Muscle of leg (tissue), 11 donors: ENCODE data around the gene ELFN1. TPM values are rescaled to one million over a fixed set of nuclear protein-coding genes. Genes with fewer than 3 reads are reported as not detected.

ENCODE experiments used
- DNase-seq: peaks from one replicate; pipeline ENCODE4 v3.0.0; 2013
- H3K27ac ChIP-seq: one replicate; pipeline ENCODE4 v1.5.1; 2013; ENCODE audit warnings: mild to moderate bottlenecking, low read length, control low read depth
- H3K27me3 ChIP-seq: one replicate; pipeline ENCODE4 v1.6.1; 2013; ENCODE audit warnings: low read length; ENCODE audit not compliant: control insufficient read depth, insufficient read depth
- H3K36me3 ChIP-seq: one replicate; pipeline ENCODE4 v1.6.1; 2013; ENCODE audit warnings: low read length; ENCODE audit not compliant: control insufficient read depth, insufficient read depth
- H3K4me1 ChIP-seq: one replicate; pipeline ENCODE4 v1.6.1; 2013; ENCODE audit warnings: low read length; ENCODE audit not compliant: control insufficient read depth, insufficient read depth
- H3K4me3 ChIP-seq: one replicate; pipeline ENCODE4 v1.5.1; 2013; ENCODE audit warnings: low read length, control low read depth
- H3K9me3 ChIP-seq: replicated peaks from 2 replicates; pipeline ENCODE4 v1.6.1; 2013; ENCODE audit warnings: low read depth, low read length; ENCODE audit not compliant: control insufficient read depth
- WGBS: methylation state at CpG from one replicate; pipeline ENCODE4 v1.1.5; 2013; ENCODE audit warnings: missing lambda C conversion rate; ENCODE audit not compliant: insufficient coverage; 5-methylcytosine and 5-hydroxymethylcytosine counted together
- polyA plus RNA-seq, 8 donors: library from polyadenylated mRNA; unstranded; fragments of 120-200 nt; gene quantifications; one replicate each; pipeline versions ENCODE4 v1.2.1 to v1.2.3, GENCODE V29; 2013; ENCODE audit warnings: inconsistent platforms in 1 of 8, low replicate concordance in 1 of 8; ENCODE audit not compliant: insufficient read length in 8 of 8, insufficient read depth in 1 of 8
- total RNA-seq: library from RNA; stranded (reverse); fragments of 120-200 nt; gene quantifications from one replicate; pipeline ENCODE4 v1.2.4, GENCODE V29; 2013

ELFN1 gene
- total and polyA plus RNA-seq, 9 donors = 2.8 to 10.7 (median 8.2) TPM

DNA sequence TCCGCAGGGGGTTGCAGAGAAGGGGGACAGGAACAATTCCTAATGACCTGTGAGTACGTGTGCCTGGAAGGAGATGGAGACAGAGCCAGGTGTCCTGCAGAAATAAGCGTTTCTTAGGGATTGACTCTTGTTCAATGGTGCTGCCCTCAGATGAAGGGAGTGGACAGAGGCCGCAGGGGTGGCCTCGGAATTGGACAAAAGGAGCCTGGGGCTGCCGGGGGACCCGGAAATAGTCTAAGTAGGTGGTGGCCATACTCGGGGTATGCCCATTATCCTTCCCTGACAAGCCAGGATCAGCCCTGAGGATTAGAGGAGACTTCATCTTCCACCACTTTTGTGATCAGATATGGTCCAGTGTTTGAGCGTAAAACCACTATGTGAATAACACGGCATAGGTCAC lies 39.2 kb downstream of the ELFN1 start:
- 96% methylated on average over 8 of the region's 10 CpGs for WGBS
- Histone ChIP-seq H3K4me3 (no peak overlapping the region), H3K9me3 (peaks cover 4% of the 10 kb centered on the region), H3K27me3 (peaks cover 5% of the 10 kb centered on the region), H3K4me1 (peaks cover 38% of the 10 kb centered on the region), H3K36me3 (peaks cover 5% of the 10 kb centered on the region), H3K27ac (no peak overlapping the region)
- DNase-seq = no peak

DNA sequence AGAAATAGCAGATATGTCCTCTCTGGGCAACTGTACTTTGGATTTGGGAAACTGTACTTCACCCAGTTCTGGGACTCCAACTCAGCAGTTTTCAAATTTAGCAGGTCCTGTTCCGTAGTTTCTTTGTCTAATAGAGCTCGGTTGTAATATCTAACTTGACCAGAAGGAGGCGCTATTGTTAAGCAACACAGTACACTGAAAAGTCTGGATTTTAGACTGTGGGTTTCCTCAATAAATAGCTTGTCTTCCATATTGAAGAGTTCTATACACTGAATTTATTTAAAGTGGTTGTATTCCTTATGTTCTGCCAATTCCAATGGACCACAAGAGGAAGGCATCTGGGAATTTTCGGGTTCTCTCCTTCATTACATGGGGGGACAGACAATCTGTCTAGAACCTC lies 39.8 kb downstream of the ELFN1 start:
- WGBS = 80% methylated on average over 1 of the region's 4 CpGs
- Histone ChIP-seq H3K27ac (no peak overlapping the region), H3K9me3 (peaks cover 5% of the 10 kb centered on the region)

DNA sequence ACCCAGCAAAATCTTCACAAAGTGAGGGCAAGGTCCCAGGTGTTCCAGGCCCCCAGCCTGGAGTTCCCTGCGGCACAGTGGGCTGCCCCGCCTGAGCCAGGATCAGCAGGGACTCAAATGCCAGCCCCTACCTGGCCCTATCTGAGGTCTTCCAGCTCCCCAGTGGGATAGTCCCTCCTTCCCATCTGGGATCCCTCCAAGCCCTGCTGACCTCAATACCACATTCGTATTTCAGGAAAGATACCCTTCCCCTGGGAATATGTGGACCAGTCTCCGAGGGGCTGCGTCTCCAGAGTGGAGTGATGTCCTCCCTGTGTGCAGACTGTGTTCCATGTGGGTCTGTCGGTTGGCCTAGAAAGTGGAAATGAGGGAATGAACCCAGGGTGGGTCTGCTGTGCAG lies 40.9 kb downstream of the ELFN1 start:
- WGBS = no CpG with 5 or more reads among the region's 6 CpGs
- no peak overlapping the region for H3K27ac ChIP-seq
- peaks cover 5% of the 10 kb centered on the region for H3K9me3 ChIP-seq
- H3K4me1 ChIP-seq = peaks cover 30% of the 10 kb centered on the region
- H3K4me3 ChIP-seq = no peak overlapping the region
- H3K36me3 ChIP-seq = peaks cover 5% of the 10 kb centered on the region
- no peak for DNase-seq
- H3K27me3 ChIP-seq = peaks cover 5% of the 10 kb centered on the region

More for the DNA sequence above, 39.8 kb downstream of the ELFN1 start:
- Histone ChIP-seq H3K27me3 (peaks cover 5% of the 10 kb centered on the region), H3K36me3 (peaks cover 5% of the 10 kb centered on the region), H3K4me3 (no peak overlapping the region), H3K4me1 (peaks cover 35% of the 10 kb centered on the region)
- no peak for DNase-seq

DNA sequence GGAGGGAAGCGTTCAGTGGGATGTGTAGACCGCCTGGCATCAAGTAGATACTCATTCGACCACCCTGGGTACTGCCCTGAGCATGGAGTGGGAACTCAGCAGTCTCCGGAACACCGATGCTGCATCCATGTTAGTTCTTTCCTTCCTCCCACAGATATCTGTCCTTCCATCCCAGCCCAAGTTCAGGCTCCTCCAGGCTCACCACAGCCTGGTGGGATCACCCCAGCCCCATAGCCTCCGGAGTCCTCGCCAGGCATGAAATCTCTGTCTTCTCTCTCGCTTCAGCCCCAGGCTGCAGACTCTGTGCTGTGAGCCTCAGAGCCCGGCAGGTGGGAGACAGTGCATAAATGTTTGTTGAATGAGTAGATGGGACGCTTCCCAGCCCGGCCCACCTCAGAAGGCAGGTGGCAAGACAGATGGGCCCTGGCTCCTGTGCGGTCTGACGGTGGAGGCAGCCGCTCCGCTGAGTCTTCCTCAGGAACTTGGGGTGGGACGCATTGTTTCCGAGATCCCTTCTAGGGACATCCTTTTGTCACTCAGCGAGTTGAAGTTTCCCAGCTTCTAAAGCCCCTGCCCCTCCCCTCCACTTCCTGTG lies 42.9 kb downstream of the ELFN1 start:
- no peak overlapping the region for H3K27ac ChIP-seq

DNA sequence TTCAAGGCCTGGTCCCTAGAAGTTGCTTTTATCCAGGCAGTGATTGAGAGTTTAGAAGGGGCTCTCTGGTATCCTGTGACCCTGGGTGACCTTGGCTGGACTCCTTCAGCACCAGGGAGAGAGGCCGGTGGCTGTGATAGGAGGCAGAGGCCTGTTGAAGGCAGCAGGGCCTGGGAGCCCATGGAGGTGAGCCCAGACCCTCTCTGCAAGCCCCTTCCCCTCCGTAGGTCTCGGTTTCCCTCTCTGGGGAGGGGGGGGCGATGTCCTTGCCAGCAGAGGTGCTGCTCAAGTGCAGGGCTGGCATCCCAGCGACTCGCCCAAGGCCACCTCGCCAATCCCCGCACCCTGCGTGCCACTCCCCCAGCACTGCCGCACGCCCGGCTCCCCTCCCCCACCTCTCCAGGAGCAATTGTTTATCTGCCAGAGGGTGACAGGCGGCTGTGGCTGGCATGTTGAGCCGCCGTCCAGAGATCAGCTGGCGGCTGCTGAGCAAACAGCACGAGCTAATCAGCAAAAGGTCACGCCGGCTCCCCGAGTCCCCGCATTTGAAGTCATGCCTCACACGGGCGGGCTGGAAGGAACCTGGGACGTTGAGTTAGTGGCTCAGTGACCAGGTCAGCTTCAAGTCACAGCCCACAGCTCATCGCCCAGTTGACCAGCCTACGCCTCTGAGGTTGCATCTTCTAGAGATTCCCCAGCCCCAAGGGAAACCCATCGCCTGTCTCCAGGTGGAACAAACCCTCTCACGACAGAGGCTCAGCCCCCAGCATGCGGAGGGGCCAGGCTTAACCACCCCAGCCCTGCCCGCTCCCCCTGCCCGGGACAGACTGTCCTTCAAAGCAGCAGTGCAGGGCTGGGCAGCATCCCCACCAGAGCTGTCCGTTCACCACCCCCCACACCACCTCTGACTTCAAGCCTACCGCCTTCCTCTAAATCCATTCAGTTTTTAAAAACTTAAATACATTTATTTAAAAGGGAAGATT lies 43.7 kb downstream of the ELFN1 start:
- peaks cover 5% of the 10 kb centered on the region for H3K9me3 ChIP-seq
- no peak for DNase-seq
- no peak overlapping the region for H3K27ac ChIP-seq
- peaks cover 5% of the 10 kb centered on the region for H3K36me3 ChIP-seq
- H3K4me3 ChIP-seq = no peak overlapping the region
- peaks cover 4% of the 10 kb centered on the region for H3K27me3 ChIP-seq
- peaks cover 14% of the 10 kb centered on the region for H3K4me1 ChIP-seq
- WGBS = 62% methylated on average over 25 of the region's 33 CpGs

More for the DNA sequence above, 42.9 kb downstream of the ELFN1 start:
- WGBS = 46% methylated on average over 11 of the region's 18 CpGs
- Histone ChIP-seq H3K4me1 (peaks cover 21% of the 10 kb centered on the region), H3K36me3 (peaks cover 5% of the 10 kb centered on the region), H3K9me3 (peaks cover 5% of the 10 kb centered on the region), H3K27me3 (peaks cover 4% of the 10 kb centered on the region), H3K4me3 (no peak overlapping the region)
- DNase-seq = no peak

DNA sequence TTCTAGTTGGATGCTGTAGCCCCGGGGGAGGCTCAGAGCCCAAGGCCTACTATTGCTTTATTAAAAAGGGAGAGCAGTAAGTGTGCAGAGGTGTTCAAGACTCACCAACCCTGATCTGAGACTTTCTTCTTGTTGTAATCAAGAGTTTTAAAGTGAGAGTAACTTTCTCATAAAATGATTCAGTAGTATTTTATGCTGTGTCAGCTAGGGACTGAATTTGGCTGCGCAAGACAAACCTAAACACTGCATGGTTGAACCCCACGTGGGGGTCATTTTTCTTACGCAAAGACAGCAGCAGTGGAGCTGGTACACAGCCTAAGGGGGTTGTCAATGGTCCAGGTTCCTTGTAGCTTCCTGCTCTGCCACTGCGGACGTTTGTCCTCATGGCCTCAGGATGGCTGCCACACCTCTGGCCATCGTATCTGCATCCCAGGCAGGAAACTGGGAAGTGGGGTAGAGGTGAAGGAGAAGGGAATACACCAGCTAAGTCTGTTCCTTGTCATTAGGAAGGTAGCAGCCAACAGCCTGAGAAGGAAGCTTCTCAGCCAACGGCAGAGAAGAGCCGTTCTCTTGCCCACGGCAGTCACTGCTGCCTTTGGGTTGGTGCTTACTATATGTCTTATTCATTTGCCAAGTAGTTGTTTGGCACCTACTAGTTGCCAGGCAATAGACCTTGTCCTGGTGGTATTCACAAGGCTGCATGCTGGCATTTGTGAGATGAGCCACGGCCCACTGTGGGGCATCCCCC lies 44.7 kb downstream of the ELFN1 start:
- Histone ChIP-seq H3K4me1 (peaks cover 19% of the 10 kb centered on the region), H3K4me3 (no peak overlapping the region), H3K36me3 (peaks cover 3% of the 10 kb centered on the region), H3K9me3 (peaks cover 4% of the 10 kb centered on the region), H3K27me3 (peaks cover 4% of the 10 kb centered on the region), H3K27ac (no peak overlapping the region)
- DNase-seq = no peak
- WGBS = 97% methylated on average over 6 of the region's 11 CpGs

DNA sequence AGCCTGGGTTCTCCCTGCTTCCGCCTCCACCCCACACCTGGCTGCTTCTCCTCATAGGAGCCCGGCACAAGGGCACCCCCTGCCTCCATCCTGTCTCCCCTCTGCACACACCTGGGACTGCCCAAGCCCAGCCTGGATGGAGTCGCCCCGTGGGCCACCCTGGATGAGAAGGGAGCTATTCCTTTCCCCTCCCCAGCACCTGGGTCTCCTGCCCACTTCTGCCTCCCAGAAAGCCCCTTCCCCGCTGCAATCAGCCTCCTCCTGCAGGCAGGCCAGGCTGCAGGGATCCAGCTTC lies 45.2 kb downstream of the ELFN1 start:
- Histone ChIP-seq H3K4me1 (peaks cover 24% of the 10 kb centered on the region), H3K9me3 (peaks cover 2% of the 10 kb centered on the region), H3K4me3 (no peak overlapping the region), H3K27me3 (peaks cover 4% of the 10 kb centered on the region), H3K27ac (no peak overlapping the region), H3K36me3 (peaks cover under 1% of the 10 kb centered on the region)
- DNase-seq = no peak
- 82% methylated on average over 5 of the region's 5 CpGs for WGBS

DNA sequence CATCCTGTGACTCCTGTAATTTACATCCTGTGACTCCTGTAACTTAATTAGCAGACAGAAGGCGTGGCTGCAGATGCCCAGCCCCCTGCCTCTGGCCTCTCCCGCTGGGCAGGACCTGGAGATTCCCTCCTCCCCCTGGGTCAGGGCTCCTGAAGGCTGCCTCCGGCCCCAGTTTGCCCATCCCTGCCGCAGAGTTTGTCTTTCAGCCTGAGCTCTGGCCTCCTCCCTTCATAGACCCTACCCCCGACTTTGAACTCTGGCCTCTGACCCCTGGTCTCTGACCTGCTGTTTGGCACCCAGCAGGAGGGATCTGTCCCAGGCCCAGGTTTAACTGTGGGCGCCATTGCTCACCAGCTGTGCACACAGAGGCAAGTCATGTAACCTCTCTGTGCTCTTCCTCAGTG lies 45.6 kb downstream of the ELFN1 start:
- Histone ChIP-seq H3K4me1 (peaks cover 27% of the 10 kb centered on the region), H3K9me3 (peaks cover 2% of the 10 kb centered on the region), H3K36me3 (no peaks in the 10 kb centered on the region), H3K27me3 (no peaks in the 10 kb centered on the region), H3K4me3 (no peak overlapping the region), H3K27ac (no peak overlapping the region)
- WGBS = 77% methylated on average over 6 of the region's 6 CpGs
- DNase-seq = no peak

DNA sequence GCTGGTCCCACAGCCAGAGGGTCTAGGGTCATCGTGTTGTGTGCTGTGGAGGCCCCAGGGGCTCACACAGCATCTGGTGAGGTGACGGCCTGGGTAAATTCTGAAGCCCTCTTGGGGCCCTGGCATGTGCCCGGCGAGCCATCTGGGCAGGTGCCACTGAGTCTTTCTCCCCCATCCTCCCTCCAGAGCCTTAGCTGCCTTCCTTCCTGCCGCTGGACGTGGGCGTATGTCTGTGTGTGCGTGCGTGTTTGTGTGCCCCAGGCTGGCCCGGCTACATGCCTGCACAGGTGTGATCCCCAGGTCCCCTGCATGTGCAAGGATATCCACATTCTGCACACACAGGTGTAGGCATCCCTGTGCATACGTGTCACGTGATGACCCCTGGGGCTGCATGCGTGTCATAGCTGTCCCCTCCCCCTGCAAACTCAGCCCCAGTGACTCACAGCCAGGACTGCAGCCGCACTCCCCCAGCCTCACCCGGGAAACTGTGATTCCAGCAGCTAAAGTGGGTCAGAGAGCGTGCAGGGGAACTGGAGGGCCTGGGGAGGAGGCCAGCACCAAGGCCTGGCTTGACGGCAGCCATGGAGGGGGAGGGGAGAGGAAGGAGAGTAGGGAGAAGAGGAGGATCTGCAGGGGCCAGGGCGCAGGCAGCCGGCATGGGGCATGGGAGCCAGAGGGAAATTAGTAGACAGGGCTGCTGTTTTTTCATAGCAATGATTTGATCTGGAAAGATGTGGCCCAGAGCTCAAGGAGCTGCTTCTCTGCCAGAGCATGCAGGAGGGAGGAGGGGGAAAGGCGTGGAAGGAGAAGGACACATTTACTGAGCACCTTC lies 46.4 kb downstream of the ELFN1 start:
- no peaks in the 10 kb centered on the region for H3K27me3 ChIP-seq
- no peak overlapping the region for H3K4me3 ChIP-seq
- DNase-seq = no peak
- H3K9me3 ChIP-seq = peaks cover 2% of the 10 kb centered on the region
- 47% methylated on average over 16 of the region's 20 CpGs for WGBS
- H3K27ac ChIP-seq = no peak overlapping the region
- peaks cover 27% of the 10 kb centered on the region for H3K4me1 ChIP-seq
- H3K36me3 ChIP-seq = no peaks in the 10 kb centered on the region
